Activated T-helper 17 cell treated with anti-CD3 and anti-CD28 coated beads, Interleukin-2, amount 50 U/mL, for 72 hours (primary cell): ENCODE measurements around the gene LRIG1. TPM values are rescaled to one million over a fixed set of nuclear protein-coding genes. Genes with fewer than 3 reads are reported as not detected.

ENCODE experiments used
- ATAC-seq: fragments of 150-1000 bp; cut with Tn5 transposase; replicated peaks from 2 replicates; pipeline ENCODE4 v1.10.0; 2021; ENCODE audit warnings: mild to moderate bottlenecking, moderate library complexity
- H3K27ac Mint-ChIP-seq: one replicate; pipeline ENCODE4 v1.8.0; 2022; ENCODE audit warnings: mixed read lengths
- H3K27me3 Mint-ChIP-seq: one replicate; pipeline ENCODE4 v1.8.0; 2022; ENCODE audit warnings: mixed read lengths
- H3K36me3 Mint-ChIP-seq: one replicate; pipeline ENCODE4 v1.8.0; 2022; ENCODE audit warnings: low read depth, mild to moderate bottlenecking, mixed read lengths
- H3K4me1 Mint-ChIP-seq: one replicate; pipeline ENCODE4 v1.8.0; 2022; ENCODE audit warnings: mixed read lengths
- H3K4me3 Mint-ChIP-seq: one replicate; pipeline ENCODE4 v1.8.0; 2022; ENCODE audit warnings: mild to moderate bottlenecking, mixed read lengths
- H3K9me3 Mint-ChIP-seq: one replicate; pipeline ENCODE4 v1.8.0; 2022; ENCODE audit warnings: mixed read lengths
- total RNA-seq, 2 donors: library from RNA; stranded (reverse); gene quantifications; one replicate each; pipeline ENCODE4 v1.2.3, GENCODE V29; 2022

LRIG1 gene
- 10 to 100 TPM; 43.3 to 54.1 TPM for total RNA-seq

GRCh38 chr3:66500576-66501482 is at the start of gene LRIG1:
LRIG1 (minus strand) TSS chr3:66501022; CDS start chr3:66500407, 615 bp downstream.
- Mint-ChIP-seq H3K36me3 (peaks cover 21% of the 10 kb centered on the region), H3K27me3 (no peaks in the 10 kb centered on the region), H3K27ac (peak within 1 kb of the TSS; percentile 89), H3K4me1 (peaks cover 25% of the 10 kb centered on the region), H3K4me3 (peak within 1 kb of the TSS; percentile 87), H3K9me3 (no peaks in the 10 kb centered on the region)
- peak; percentile 96 for ATAC-seq

GRCh38 chr3:66544619-66545429 is 44.0 kb upstream of the LRIG1 start:
- no peaks in the 10 kb centered on the region for H3K27me3 Mint-ChIP-seq

GRCh38 chr3:66542153-66542552 is 41.3 kb upstream of the LRIG1 start:
- H3K27me3 Mint-ChIP-seq: no peaks in the 10 kb centered on the region
- no peak overlapping the region for H3K27ac Mint-ChIP-seq
- no peak overlapping the region for H3K4me3 Mint-ChIP-seq
- no peaks in the 10 kb centered on the region for H3K36me3 Mint-ChIP-seq
- no peak for ATAC-seq
- H3K4me1 Mint-ChIP-seq: peaks cover 5% of the 10 kb centered on the region
- H3K9me3 Mint-ChIP-seq: no peaks in the 10 kb centered on the region

More at GRCh38 chr3:66544619-66545429, 44.0 kb upstream of the LRIG1 start:
- Mint-ChIP-seq H3K4me1 (no peaks in the 10 kb centered on the region), H3K27ac (no peak overlapping the region), H3K9me3 (no peaks in the 10 kb centered on the region), H3K4me3 (no peak overlapping the region), H3K36me3 (no peaks in the 10 kb centered on the region)
- ATAC-seq: no peak

GRCh38 chr3:66539466-66539989 is 38.7 kb upstream of the LRIG1 start:
- ATAC-seq: no peak
- Mint-ChIP-seq H3K27ac (no peak overlapping the region), H3K4me3 (no peak overlapping the region), H3K27me3 (no peaks in the 10 kb centered on the region), H3K9me3 (no peaks in the 10 kb centered on the region), H3K4me1 (peaks cover 5% of the 10 kb centered on the region), H3K36me3 (no peaks in the 10 kb centered on the region)

GRCh38 chr3:66538390-66538789 is 37.6 kb upstream of the LRIG1 start:
- Mint-ChIP-seq H3K27me3 (no peaks in the 10 kb centered on the region), H3K27ac (no peak overlapping the region), H3K4me3 (no peak overlapping the region), H3K9me3 (no peaks in the 10 kb centered on the region), H3K36me3 (no peaks in the 10 kb centered on the region), H3K4me1 (peaks cover 5% of the 10 kb centered on the region)
- no peak for ATAC-seq

GRCh38 chr3:66537735-66538134 is 36.9 kb upstream of the LRIG1 start:
- Mint-ChIP-seq H3K4me3 (no peak overlapping the region), H3K36me3 (no peaks in the 10 kb centered on the region), H3K27ac (no peak overlapping the region), H3K9me3 (no peaks in the 10 kb centered on the region), H3K4me1 (peaks cover 5% of the 10 kb centered on the region), H3K27me3 (no peaks in the 10 kb centered on the region)
- no peak for ATAC-seq

GRCh38 chr3:66536791-66537190 is 36.0 kb upstream of the LRIG1 start:
- H3K9me3 Mint-ChIP-seq: no peaks in the 10 kb centered on the region

GRCh38 chr3:66534304-66534845 is 33.6 kb upstream of the LRIG1 start:
- H3K27ac Mint-ChIP-seq: no peak overlapping the region
- ATAC-seq: no peak
- H3K36me3 Mint-ChIP-seq: no peaks in the 10 kb centered on the region
- H3K4me1 Mint-ChIP-seq: peaks cover 1% of the 10 kb centered on the region
- H3K9me3 Mint-ChIP-seq: no peaks in the 10 kb centered on the region
- H3K4me3 Mint-ChIP-seq: no peak overlapping the region
- peaks cover 4% of the 10 kb centered on the region for H3K27me3 Mint-ChIP-seq

More at GRCh38 chr3:66536791-66537190, 36.0 kb upstream of the LRIG1 start:
- ATAC-seq: no peak
- no peaks in the 10 kb centered on the region for H3K36me3 Mint-ChIP-seq
- no peak overlapping the region for H3K27ac Mint-ChIP-seq
- H3K4me1 Mint-ChIP-seq: peaks cover 5% of the 10 kb centered on the region
- peaks cover 4% of the 10 kb centered on the region for H3K27me3 Mint-ChIP-seq
- no peak overlapping the region for H3K4me3 Mint-ChIP-seq

- no peaks in the 10 kb centered on the region for H3K36me3 Mint-ChIP-seq
- H3K27me3 Mint-ChIP-seq: peaks cover 4% of the 10 kb centered on the region
- no peaks in the 10 kb centered on the region for H3K4me1 Mint-ChIP-seq
- no peaks in the 10 kb centered on the region for H3K9me3 Mint-ChIP-seq
- no peak overlapping the region for H3K4me3 Mint-ChIP-seq
- no peak for ATAC-seq
- H3K27ac Mint-ChIP-seq: no peak overlapping the region
Measured at GRCh38 chr3:66532613-66533012, 31.8 kb upstream of the LRIG1 start.

- Mint-ChIP-seq H3K27me3 (peaks cover 4% of the 10 kb centered on the region), H3K4me3 (no peak overlapping the region), H3K4me1 (no peaks in the 10 kb centered on the region), H3K36me3 (no peaks in the 10 kb centered on the region), H3K9me3 (no peaks in the 10 kb centered on the region), H3K27ac (no peak overlapping the region)
- ATAC-seq: no peak
Measured at GRCh38 chr3:66532160-66532587, 31.4 kb upstream of the LRIG1 start.

- Mint-ChIP-seq H3K27me3 (peaks cover 4% of the 10 kb centered on the region), H3K36me3 (no peaks in the 10 kb centered on the region), H3K9me3 (no peaks in the 10 kb centered on the region), H3K27ac (no peak overlapping the region), H3K4me3 (no peak overlapping the region), H3K4me1 (no peaks in the 10 kb centered on the region)
- ATAC-seq: no peak
Measured at GRCh38 chr3:66531256-66531655, 30.4 kb upstream of the LRIG1 start.

- H3K9me3 Mint-ChIP-seq: no peaks in the 10 kb centered on the region
- ATAC-seq: no peak
- H3K4me1 Mint-ChIP-seq: no peaks in the 10 kb centered on the region
- peaks cover 10% of the 10 kb centered on the region for H3K27me3 Mint-ChIP-seq
- no peak overlapping the region for H3K27ac Mint-ChIP-seq
- H3K4me3 Mint-ChIP-seq: no peak overlapping the region
- no peaks in the 10 kb centered on the region for H3K36me3 Mint-ChIP-seq
Measured at GRCh38 chr3:66527246-66527645, 26.4 kb upstream of the LRIG1 start.

GRCh38 chr3:66525771-66526170 is 24.9 kb upstream of the LRIG1 start:
- no peak for ATAC-seq
- Mint-ChIP-seq H3K4me1 (no peaks in the 10 kb centered on the region), H3K27me3 (peaks cover 9% of the 10 kb centered on the region), H3K36me3 (no peaks in the 10 kb centered on the region), H3K27ac (no peak overlapping the region), H3K9me3 (no peaks in the 10 kb centered on the region), H3K4me3 (no peak overlapping the region)

- Mint-ChIP-seq H3K27me3 (peaks cover 6% of the 10 kb centered on the region), H3K36me3 (no peaks in the 10 kb centered on the region), H3K9me3 (no peaks in the 10 kb centered on the region), H3K27ac (no peak overlapping the region), H3K4me1 (no peaks in the 10 kb centered on the region), H3K4me3 (no peak overlapping the region)
- ATAC-seq: no peak
Measured at GRCh38 chr3:66520724-66521123, 19.9 kb upstream of the LRIG1 start.
